Endothelial cell (in vitro differentiated cells): ENCODE data around the gene TSPAN14. TPM values are rescaled to one million over a fixed set of nuclear protein-coding genes. Genes with fewer than 3 reads are reported as not detected.
A peak's percentile ranks its signal among the peaks of the same experiment; 100 is the strongest.

ENCODE experiments used
- DNase-seq: peaks from one replicate; pipeline ENCODE4 v3.0.0; 2021; ENCODE audit warnings: low spot score
- H3K27ac Mint-ChIP-seq: one replicate; pipeline ENCODE4 v1.8.0; 2021; ENCODE audit warnings: mixed read lengths, inconsistent platforms; ENCODE audit not compliant: unreplicated experiment
- H3K27me3 Mint-ChIP-seq: one replicate; pipeline ENCODE4 v1.8.0; 2021; ENCODE audit warnings: mild to moderate bottlenecking, moderate library complexity, mixed read lengths, inconsistent platforms; ENCODE audit not compliant: unreplicated experiment
- H3K36me3 Mint-ChIP-seq: one replicate; pipeline ENCODE4 v1.8.0; 2021; ENCODE audit warnings: mild to moderate bottlenecking, low read depth, mixed read lengths, inconsistent platforms; ENCODE audit not compliant: unreplicated experiment
- H3K4me1 Mint-ChIP-seq: one replicate; pipeline ENCODE4 v1.8.0; 2021; ENCODE audit warnings: mild to moderate bottlenecking, mixed read lengths, inconsistent platforms; ENCODE audit not compliant: unreplicated experiment
- H3K4me3 Mint-ChIP-seq: one replicate; pipeline ENCODE4 v1.8.0; 2021; ENCODE audit warnings: mild to moderate bottlenecking, mixed read lengths, inconsistent platforms; ENCODE audit not compliant: unreplicated experiment
- H3K9me3 Mint-ChIP-seq: one replicate; pipeline ENCODE4 v1.8.0; 2021; ENCODE audit warnings: mixed read lengths, inconsistent platforms; ENCODE audit not compliant: unreplicated experiment
- total RNA-seq: library from RNA; stranded (reverse); fragmentation: NEBNext Ultra II Directional; extraction: Animal tissue kit (Norgen Biotek cat#: 25700); gene quantifications from one replicate; pipeline ENCODE4 v1.2.1, GENCODE V29; 2021; ENCODE audit not compliant: unreplicated experiment
- TF ChIP-seq, protein P1 (sequence below): fragments of 200-600 bp; sonication (generic); IDR thresholded peaks from one replicate; pipeline ENCODE4 v1.5.0; 2021; ENCODE audit warnings: antibody characterized with exemption; ENCODE audit not compliant: unreplicated experiment

Gene TSPAN14
- total RNA-seq, 1 donor from 2014 or later: 147 TPM

DNA sequence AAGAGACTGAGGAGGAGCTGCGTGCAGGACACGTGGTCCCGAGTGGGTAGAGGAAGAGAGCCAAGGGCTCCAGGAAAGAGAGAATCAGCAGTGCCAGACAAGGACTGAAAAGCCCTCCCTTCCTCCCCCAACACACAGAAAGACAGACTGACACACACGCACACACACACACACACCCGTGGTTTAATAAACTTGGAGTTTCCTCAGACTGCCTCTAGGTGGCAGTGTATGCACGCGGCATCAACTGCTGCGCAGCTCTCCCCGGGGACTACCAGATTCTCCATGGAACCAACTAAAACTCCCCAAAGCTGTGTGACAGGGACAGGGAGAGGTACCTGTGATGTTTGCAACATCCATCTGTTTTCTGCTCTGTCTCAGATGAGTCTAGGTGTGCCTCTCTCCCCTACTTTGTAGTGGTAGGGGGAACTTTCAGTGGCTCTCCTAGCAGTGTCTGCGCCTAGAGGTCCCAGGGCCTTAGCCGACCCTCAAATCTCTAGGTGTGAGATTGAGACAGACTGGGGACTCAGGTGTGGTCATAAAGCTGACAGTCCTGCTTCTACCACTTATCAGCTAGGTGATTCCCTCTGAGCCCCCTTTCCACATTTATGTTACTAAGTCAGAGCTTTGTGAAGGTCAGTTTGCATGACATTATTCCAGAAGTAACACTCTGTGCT is 9.3 kb upstream of the TSPAN14 start:
- Mint-ChIP-seq H3K27me3 (peaks cover 21% of the 10 kb centered on the region), H3K4me1 (peaks cover 29% of the 10 kb centered on the region), H3K27ac (no peak overlapping the region), H3K36me3 (peaks cover 4% of the 10 kb centered on the region), H3K4me3 (no peak overlapping the region), H3K9me3 (no peaks in the 10 kb centered on the region)
- TF ChIP-seq, protein P1, sequence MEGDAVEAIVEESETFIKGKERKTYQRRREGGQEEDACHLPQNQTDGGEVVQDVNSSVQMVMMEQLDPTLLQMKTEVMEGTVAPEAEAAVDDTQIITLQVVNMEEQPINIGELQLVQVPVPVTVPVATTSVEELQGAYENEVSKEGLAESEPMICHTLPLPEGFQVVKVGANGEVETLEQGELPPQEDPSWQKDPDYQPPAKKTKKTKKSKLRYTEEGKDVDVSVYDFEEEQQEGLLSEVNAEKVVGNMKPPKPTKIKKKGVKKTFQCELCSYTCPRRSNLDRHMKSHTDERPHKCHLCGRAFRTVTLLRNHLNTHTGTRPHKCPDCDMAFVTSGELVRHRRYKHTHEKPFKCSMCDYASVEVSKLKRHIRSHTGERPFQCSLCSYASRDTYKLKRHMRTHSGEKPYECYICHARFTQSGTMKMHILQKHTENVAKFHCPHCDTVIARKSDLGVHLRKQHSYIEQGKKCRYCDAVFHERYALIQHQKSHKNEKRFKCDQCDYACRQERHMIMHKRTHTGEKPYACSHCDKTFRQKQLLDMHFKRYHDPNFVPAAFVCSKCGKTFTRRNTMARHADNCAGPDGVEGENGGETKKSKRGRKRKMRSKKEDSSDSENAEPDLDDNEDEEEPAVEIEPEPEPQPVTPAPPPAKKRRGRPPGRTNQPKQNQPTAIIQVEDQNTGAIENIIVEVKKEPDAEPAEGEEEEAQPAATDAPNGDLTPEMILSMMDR: no peak
- peak; percentile 45 for DNase-seq

DNA sequence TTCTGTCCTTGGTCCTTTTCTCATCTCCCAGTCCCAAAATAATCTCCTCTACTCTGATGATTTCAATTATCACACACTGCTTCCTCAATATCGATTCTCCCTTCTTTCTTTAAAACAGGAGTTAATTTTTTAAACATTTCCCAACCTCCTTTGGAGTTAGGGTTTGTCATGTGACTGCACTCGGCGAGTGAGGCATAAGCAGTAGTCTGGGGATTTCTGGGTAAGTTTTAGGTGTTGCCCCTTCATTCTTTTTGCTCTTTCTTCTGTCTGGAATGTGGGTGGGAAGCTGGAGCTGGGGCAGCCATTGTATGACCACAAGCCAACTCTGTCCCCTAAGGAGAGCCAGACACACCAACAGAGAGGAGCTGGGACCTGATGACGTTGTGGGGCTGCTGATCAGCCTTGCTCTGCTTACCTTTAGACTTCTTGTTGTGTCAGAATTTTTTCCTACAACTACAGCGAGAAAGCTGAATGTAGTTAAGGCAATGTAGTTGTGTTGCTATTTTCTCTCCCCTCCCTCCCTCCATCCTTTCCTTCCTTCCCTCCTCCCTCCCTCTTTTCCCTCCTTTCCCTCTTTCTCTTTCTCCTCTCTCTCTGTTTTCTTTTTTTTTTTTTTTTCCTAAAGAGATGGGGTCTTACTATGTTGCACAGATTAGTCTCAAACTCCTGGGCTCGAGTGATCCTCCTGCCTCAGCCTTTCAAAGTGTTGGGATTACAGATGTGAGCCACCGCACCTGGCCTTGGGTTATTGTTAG is 6.5 kb upstream of the TSPAN14 start:
- no peak overlapping the region for H3K4me3 Mint-ChIP-seq
- peaks cover 4% of the 10 kb centered on the region for H3K36me3 Mint-ChIP-seq
- no peak for DNase-seq
- peaks cover 21% of the 10 kb centered on the region for H3K27me3 Mint-ChIP-seq
- H3K27ac Mint-ChIP-seq: peak overlapping the region; percentile 12
- no peaks in the 10 kb centered on the region for H3K9me3 Mint-ChIP-seq
- H3K4me1 Mint-ChIP-seq: peaks cover 29% of the 10 kb centered on the region
- TF ChIP-seq, protein P1: no peak

DNA sequence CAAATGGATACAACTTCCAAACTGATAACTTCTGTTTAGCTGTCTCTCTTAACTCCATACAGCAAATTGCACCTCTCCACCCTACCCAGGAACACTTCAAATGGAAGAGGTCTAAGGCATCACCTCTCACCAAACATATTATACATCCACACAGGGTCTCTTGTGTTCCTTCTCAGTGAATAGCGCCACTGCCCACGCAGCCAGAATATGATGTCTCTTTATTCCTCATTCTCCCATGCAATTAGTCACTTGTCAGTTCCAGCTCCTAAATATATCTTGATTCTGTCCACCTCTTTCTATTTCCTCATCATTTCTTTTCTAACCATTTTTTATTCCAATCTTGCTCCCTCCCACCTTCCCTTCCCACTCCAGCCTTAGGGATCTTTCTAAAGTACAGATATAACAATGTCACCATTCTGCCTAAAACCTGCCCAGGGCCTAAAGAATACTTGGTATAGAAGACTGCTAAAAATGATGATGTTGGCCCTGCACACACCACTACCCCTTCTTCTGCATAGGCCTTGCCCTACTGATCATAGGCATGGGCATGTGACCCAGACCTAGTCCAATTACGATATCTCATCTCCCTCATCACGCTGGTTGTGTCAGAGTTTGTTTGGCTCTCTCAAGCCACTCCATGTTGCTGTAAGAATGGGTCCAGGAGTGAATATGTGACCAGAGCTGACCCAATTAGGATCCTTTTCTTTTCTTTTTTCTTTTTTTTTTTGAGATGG is 5.7 kb upstream of the TSPAN14 start:
- peaks cover 32% of the 10 kb centered on the region for H3K4me1 Mint-ChIP-seq
- H3K27ac Mint-ChIP-seq: no peak overlapping the region
- DNase-seq: no peak
- no peak overlapping the region for H3K4me3 Mint-ChIP-seq
- H3K27me3 Mint-ChIP-seq: peaks cover 24% of the 10 kb centered on the region
- no peaks in the 10 kb centered on the region for H3K9me3 Mint-ChIP-seq
- TF ChIP-seq, protein P1: no peak
- H3K36me3 Mint-ChIP-seq: peaks cover 4% of the 10 kb centered on the region

DNA sequence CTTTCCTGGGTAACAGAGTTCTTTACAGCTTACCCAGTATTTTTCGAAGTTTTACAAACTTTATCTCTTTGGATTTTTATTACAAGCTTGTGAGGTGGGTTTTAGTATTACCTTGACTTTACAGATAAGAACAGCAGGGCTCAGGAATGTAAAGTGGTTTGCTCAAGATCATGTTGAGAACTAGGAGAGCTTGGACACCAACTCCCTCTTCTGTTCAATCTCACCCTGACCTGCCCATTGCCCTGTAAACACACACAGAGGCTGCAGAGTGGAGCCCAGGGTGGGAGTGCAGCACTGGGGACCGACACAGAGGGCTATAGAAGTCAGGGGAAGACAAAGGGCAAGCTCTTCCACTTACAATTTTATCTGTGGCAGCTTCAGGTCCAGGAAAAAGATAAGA is 4.6 kb upstream of the TSPAN14 start:
- no peak overlapping the region for H3K27ac Mint-ChIP-seq
- H3K4me1 Mint-ChIP-seq: peaks cover 25% of the 10 kb centered on the region
- H3K27me3 Mint-ChIP-seq: peaks cover 24% of the 10 kb centered on the region
- peaks cover 4% of the 10 kb centered on the region for H3K36me3 Mint-ChIP-seq
- no peaks in the 10 kb centered on the region for H3K9me3 Mint-ChIP-seq
- TF ChIP-seq, protein P1: no peak
- no peak for DNase-seq
- no peak overlapping the region for H3K4me3 Mint-ChIP-seq

DNA sequence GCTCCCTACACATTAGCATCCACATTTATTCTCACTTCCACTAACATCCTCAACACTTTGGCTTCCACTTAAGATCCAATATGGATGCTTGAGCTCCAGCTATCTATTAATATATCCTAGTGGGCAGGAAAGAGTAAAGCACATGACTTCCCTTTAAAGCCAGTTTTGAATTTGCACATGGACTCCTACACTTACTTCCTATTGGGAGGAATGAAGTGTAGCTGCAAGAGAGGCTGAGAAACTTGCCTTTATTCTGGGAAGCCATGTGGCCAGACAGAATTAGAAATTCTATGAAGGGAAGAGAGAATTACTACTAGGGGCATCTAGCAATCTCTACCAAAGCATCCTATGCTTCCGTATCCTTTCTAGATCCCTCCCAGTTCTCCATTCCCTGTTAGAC is 3.0 kb upstream of the TSPAN14 start:
- Mint-ChIP-seq H3K27me3 (peaks cover 27% of the 10 kb centered on the region), H3K27ac (no peak overlapping the region), H3K9me3 (no peaks in the 10 kb centered on the region), H3K4me1 (peaks cover 31% of the 10 kb centered on the region), H3K36me3 (peaks cover 8% of the 10 kb centered on the region), H3K4me3 (no peak overlapping the region)
- no peak for DNase-seq
- TF ChIP-seq, protein P1: no peak
